ENCODE measurements around the gene GSN. TPM values are rescaled to one million over a fixed set of nuclear protein-coding genes. Genes with fewer than 3 reads are reported as not detected.

GSN gene
- total and polyA plus RNA-seq, 9 of the 15 experiments (the other 6 are each of a cell fraction or from before 2014, with no cell fraction given) = 0.39 to 16.6 (median 8.2) TPM

- TF ChIP-seq EGR1 (conservative IDR thresholded peaks at IDR 0.05) (0 out of 2 replicates have a peak, but pooled peaks have one; percentile 9), FOXA3 (CRISPR knock-in tag; conservative IDR thresholded peaks at IDR 0.05 in 1 of 2, IDR thresholded peaks at IDR 0.05 in 1 of 2) (peak; percentile 31 to 83; a peak in 2 of 4 replicates), POLR2H (tag; IDR thresholded peaks at IDR 0.05; ENCODE audit: low read depth) (no peak), THRAP3 (IDR thresholded peaks at IDR 0.05; ENCODE audit: borderline replicate concordance) (0 out of 2 replicates have a peak, but pooled peaks have one; percentile 68), CTBP1 (IDR thresholded peaks at IDR 0.05; ENCODE audit: borderline replicate concordance) (0 out of 2 replicates have a peak, but pooled peaks have one; percentile 32), KAT7 (CRISPR knock-in tag; IDR thresholded peaks at IDR 0.05; ENCODE audit: borderline replicate concordance) (no peak), NONO (IDR thresholded peaks at IDR 0.05; ENCODE audit: low read depth in 2 of 2, low read length in 1 of 2) (0 out of 4 replicates have a peak, but pooled peaks of 1 of the 2 experiments have one; percentile 38), CXXC5 (CRISPR knock-in tag; IDR thresholded peaks at IDR 0.05) (peak; percentile 69; the same call in 1 of the 2 replicates), L3MBTL2 (IDR thresholded peaks at IDR 0.05) (peak; percentile 93), POU5F1 (IDR thresholded peaks at IDR 0.05; ENCODE audit: borderline replicate concordance, low read depth, low read length, partially characterized antibody) (no peak), GTF2E2 (tag; IDR thresholded peaks at IDR 0.05) (no peak), BCOR (IDR thresholded peaks at IDR 0.05) (peak; percentile 60), GMEB1 (CRISPR knock-in tag; IDR thresholded peaks at IDR 0.05) (peak; percentile 47; the same call in 1 of the 2 replicates), PKNOX1 (IDR thresholded peaks at IDR 0.05) (no peak), JUN (IDR thresholded peaks at IDR 0.05; ENCODE audit: borderline replicate concordance, low read depth, low read length) (no peak), JUN (CRISPR knock-in tag; IDR thresholded peaks at IDR 0.05; ENCODE audit: borderline replicate concordance) (peak; percentile 42; the same call in 1 of the 2 replicates), ZNF316 (IDR thresholded peaks at IDR 0.05) (peak; percentile 48; the same call in 1 of the 2 replicates)
- TF ChIP-seq, protein P1, sequence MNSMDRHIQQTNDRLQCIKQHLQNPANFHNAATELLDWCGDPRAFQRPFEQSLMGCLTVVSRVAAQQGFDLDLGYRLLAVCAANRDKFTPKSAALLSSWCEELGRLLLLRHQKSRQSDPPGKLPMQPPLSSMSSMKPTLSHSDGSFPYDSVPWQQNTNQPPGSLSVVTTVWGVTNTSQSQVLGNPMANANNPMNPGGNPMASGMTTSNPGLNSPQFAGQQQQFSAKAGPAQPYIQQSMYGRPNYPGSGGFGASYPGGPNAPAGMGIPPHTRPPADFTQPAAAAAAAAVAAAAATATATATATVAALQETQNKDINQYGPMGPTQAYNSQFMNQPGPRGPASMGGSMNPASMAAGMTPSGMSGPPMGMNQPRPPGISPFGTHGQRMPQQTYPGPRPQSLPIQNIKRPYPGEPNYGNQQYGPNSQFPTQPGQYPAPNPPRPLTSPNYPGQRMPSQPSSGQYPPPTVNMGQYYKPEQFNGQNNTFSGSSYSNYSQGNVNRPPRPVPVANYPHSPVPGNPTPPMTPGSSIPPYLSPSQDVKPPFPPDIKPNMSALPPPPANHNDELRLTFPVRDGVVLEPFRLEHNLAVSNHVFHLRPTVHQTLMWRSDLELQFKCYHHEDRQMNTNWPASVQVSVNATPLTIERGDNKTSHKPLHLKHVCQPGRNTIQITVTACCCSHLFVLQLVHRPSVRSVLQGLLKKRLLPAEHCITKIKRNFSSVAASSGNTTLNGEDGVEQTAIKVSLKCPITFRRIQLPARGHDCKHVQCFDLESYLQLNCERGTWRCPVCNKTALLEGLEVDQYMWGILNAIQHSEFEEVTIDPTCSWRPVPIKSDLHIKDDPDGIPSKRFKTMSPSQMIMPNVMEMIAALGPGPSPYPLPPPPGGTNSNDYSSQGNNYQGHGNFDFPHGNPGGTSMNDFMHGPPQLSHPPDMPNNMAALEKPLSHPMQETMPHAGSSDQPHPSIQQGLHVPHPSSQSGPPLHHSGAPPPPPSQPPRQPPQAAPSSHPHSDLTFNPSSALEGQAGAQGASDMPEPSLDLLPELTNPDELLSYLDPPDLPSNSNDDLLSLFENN (IDR thresholded peaks at IDR 0.05; ENCODE audit: low read depth in 2 of 2, low read length in 2 of 2) = no peak
- TF ChIP-seq, protein P2, sequence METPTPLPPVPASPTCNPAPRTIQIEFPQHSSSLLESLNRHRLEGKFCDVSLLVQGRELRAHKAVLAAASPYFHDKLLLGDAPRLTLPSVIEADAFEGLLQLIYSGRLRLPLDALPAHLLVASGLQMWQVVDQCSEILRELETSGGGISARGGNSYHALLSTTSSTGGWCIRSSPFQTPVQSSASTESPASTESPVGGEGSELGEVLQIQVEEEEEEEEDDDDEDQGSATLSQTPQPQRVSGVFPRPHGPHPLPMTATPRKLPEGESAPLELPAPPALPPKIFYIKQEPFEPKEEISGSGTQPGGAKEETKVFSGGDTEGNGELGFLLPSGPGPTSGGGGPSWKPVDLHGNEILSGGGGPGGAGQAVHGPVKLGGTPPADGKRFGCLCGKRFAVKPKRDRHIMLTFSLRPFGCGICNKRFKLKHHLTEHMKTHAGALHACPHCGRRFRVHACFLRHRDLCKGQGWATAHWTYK (CRISPR knock-in tag; IDR thresholded peaks at IDR 0.05) = peak; percentile 58; the same call in 1 of the 2 replicates
These were observed 10.7 kb downstream of the GSN start (continued) for GRCh38 chr9:121278477-121279261.

All from K562 (cell line).